Transverse colon (tissue), 4 donors: ENCODE measurements around the gene MYCBP2. TPM values are rescaled to one million over a fixed set of nuclear protein-coding genes. Genes with fewer than 3 reads are reported as not detected.

Source experiments
- DNase-seq: peaks from one replicate; pipeline ENCODE4 v3.0.0-alpha.2; 2019
- H3K27ac ChIP-seq, 4 donors: fragments of 200-600 bp; sonication (generic); 2 replicates each; pipeline ENCODE4 v1.5.1; 2016 to 2018; ENCODE audit warnings: inconsistent platforms in 4 of 4
- H3K27me3 ChIP-seq: fragments of 200-600 bp; sonication (generic); 2 replicates; pipeline ENCODE4 v1.5.1; 2017; ENCODE audit warnings: inconsistent platforms
- H3K36me3 ChIP-seq, 4 donors: fragments of 200-600 bp; sonication (generic); 2 replicates each; pipeline ENCODE4 v1.5.1; 2017 to 2019; ENCODE audit warnings: inconsistent platforms in 4 of 4
- H3K4me1 ChIP-seq, 4 donors: fragments of 200-600 bp; sonication (generic); 2 replicates each; pipeline ENCODE4 v1.5.1; 2017 to 2020; ENCODE audit warnings: inconsistent platforms in 4 of 4
- H3K4me3 ChIP-seq, 4 donors: fragments of 200-600 bp; sonication (generic); 1 replicate in 1 of 4; 2 replicates in 3 of 4; pipeline versions ENCODE4 v1.5.1 to v1.6.1; 2017 to 2019; ENCODE audit warnings: inconsistent platforms in 4 of 4
- H3K9me3 ChIP-seq, 2 donors: fragments of 200-600 bp; sonication (generic); 2 replicates each; pipeline ENCODE4 v1.5.1; 2017 to 2019; ENCODE audit warnings: inconsistent platforms in 2 of 2
- EP300 ChIP-seq: sonication (generic); formaldehyde crosslinking; IDR thresholded peaks from one replicate; pipeline ENCODE4 v1.6.1; 2017; ENCODE audit warnings: antibody characterized with exemption, low read depth
- POLR2A ChIP-seq: fragments of 450-650 bp; IDR thresholded peaks from one replicate; pipeline ENCODE4 v1.6.1; 2016; ENCODE audit warnings: antibody characterized with exemption, mild to moderate bottlenecking, moderate library complexity
- POLR2AphosphoS5 ChIP-seq, 3 donors: sonication (generic); formaldehyde crosslinking; IDR thresholded peaks; one replicate each; pipeline ENCODE4 v1.6.1; 2016; ENCODE audit warnings: antibody characterized with exemption in 3 of 3
- WGBS, 2 donors: methylation state at CpG; one replicate each; pipeline ENCODE4 v1.1.5; 2018; ENCODE audit warnings: low coverage in 1 of 2; 5-methylcytosine and 5-hydroxymethylcytosine counted together
- in situ Hi-C, 4 donors: fragments of 200-750 bp; cut with MboI; loops; one replicate each; pipeline versions ENCODE4 v1.15.0 to v1.15.1; 2017; ENCODE audit warnings: low sequenced_read_pairs in 3 of 4, low pct_ligation_motif_present in 1 of 4, low pct_unique_long_range_greater_than_20kb in 1 of 4
- intact Hi-C: fragments of 100-400 bp; cut with DNase I; formaldehyde crosslinking; loops from one replicate; pipeline ENCODE4 v1.15.1; 2023; ENCODE audit warnings: low total_unique reads
- total RNA-seq, 4 donors: library from RNA; depleted of rRNA; stranded (reverse); fragments of >200 nt; gene quantifications; one replicate each; pipeline ENCODE4 v1.1.0, GENCODE V29; 2016
- TF ChIP-seq, protein P1 (sequence below), 5 experiments: fragments of 200-600 bp in 3 of 5; fragments of 450-650 bp in 2 of 5; sonication (generic) in 3 of 5; IDR thresholded peaks; 1 replicate in 2 of 5; 2 replicates in 3 of 5; pipeline ENCODE4 v1.5.1; 2016 to 2017; ENCODE audit warnings: antibody characterized with exemption in 5 of 5, inconsistent platforms in 3 of 5, mild to moderate bottlenecking in 2 of 5, moderate library complexity in 1 of 5

Gene MYCBP2
- total RNA-seq, 4 donors from 2014 or later, result 41.0 to 95.0 (median 48.3) TPM

DNA sequence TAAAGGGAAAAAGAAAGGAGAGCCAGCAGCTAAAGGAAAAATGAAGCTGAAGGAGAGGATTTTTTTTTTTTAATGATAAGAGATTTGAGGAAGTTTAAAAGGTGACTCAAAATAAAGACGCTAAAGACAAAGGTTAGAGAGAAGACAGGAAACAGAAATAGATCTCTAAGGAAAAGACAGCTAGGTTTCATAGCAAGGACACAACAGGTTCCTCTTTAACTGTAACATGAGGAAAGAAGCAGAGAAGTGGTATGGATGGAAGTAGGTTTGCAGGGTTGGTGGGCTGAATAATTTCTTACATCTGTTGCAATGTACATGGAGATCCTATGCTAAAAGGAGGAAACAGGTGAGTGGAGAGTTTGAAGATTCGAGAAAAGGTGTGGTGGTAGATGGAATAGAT lies 107.5 kb downstream of the MYCBP2 start:
- 79 to 82% methylated on average over 2 of the region's 2 CpGs for WGBS, 2 donors
- H3K27me3 ChIP-seq, result no peaks in the 10 kb centered on the region
- H3K36me3 ChIP-seq, result peaks cover 0 to 32% (median 11%) of the 10 kb centered on the region in 4 donors
- in situ Hi-C loops (no loop called here), intact Hi-C loops (no loop called here)
- H3K4me3 ChIP-seq, result no peak overlapping the region
- TF ChIP-seq POLR2A (no peak), POLR2AphosphoS5 (IDR thresholded peaks at IDR 0.05) (no peak), EP300 (no peak)
- TF ChIP-seq, protein P1, sequence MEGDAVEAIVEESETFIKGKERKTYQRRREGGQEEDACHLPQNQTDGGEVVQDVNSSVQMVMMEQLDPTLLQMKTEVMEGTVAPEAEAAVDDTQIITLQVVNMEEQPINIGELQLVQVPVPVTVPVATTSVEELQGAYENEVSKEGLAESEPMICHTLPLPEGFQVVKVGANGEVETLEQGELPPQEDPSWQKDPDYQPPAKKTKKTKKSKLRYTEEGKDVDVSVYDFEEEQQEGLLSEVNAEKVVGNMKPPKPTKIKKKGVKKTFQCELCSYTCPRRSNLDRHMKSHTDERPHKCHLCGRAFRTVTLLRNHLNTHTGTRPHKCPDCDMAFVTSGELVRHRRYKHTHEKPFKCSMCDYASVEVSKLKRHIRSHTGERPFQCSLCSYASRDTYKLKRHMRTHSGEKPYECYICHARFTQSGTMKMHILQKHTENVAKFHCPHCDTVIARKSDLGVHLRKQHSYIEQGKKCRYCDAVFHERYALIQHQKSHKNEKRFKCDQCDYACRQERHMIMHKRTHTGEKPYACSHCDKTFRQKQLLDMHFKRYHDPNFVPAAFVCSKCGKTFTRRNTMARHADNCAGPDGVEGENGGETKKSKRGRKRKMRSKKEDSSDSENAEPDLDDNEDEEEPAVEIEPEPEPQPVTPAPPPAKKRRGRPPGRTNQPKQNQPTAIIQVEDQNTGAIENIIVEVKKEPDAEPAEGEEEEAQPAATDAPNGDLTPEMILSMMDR (IDR thresholded peaks at IDR 0.05), result no peak
- DNase-seq, result no peak
- H3K4me1 ChIP-seq, result no peaks in the 10 kb centered on the region
- no peaks in the 10 kb centered on the region for H3K9me3 ChIP-seq
- H3K27ac ChIP-seq, result no peak overlapping the region

DNA sequence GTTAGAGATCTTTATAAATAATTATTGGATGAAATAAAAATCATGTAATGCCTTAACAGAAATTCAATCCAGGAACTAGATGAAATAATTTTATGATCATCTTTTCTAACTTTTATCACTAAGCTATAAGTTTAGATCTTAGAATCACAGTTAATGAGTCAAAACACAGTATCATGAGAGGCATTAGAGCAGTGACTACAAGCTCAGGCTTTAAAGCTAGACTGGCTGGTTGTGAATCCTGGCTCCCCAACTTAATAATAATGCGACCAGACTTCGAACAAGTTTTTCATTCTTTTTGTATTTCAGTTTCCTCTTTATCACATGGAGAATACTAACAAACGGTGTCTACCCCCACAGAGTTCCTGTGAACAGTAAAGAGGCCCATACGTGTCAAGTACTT lies 108.6 kb downstream of the MYCBP2 start:
- no peak for TF ChIP-seq EP300
- TF ChIP-seq, protein P1 (IDR thresholded peaks at IDR 0.05), result no peak
- no peak for TF ChIP-seq POLR2A
- TF ChIP-seq POLR2AphosphoS5 (IDR thresholded peaks at IDR 0.05), result no peak
- in situ Hi-C loops, result no loop called here
- no peak for DNase-seq
- H3K4me3 ChIP-seq, result no peak overlapping the region
- peaks cover 0 to 30% (median 11%) of the 10 kb centered on the region in 4 donors for H3K36me3 ChIP-seq
- H3K4me1 ChIP-seq, result no peaks in the 10 kb centered on the region
- intact Hi-C loops, result no loop called here
- 71 to 73% methylated on average over 4 of the region's 4 CpGs for WGBS, 2 donors
- H3K27me3 ChIP-seq, result no peaks in the 10 kb centered on the region
- H3K9me3 ChIP-seq, result no peaks in the 10 kb centered on the region
- no peak overlapping the region for H3K27ac ChIP-seq

DNA sequence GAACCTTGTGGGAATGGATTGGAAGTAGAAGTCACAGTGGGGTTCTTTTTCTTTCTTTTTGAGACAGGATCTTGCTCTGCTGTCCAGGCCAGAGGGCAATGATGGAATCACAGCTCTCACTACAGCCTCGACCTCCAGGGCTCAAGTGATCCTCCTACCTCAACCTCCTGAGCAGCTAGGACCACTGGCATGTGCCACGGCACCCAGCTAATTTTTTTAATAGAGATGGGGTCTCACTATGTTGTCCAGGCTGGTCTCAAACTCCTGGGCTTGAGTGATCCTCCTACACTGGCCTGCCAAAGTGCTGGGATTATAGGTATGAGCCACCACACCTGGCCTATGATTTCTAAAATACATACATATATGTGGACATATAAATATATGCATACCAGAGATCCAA lies 111.4 kb downstream of the MYCBP2 start:
- Histone ChIP-seq H3K27me3 (no peaks in the 10 kb centered on the region), H3K27ac (no peak overlapping the region), H3K9me3 (no peaks in the 10 kb centered on the region), H3K4me3 (no peak overlapping the region), H3K4me1 (no peaks in the 10 kb centered on the region), H3K36me3 (peaks cover 0 to 36% (median 11%) of the 10 kb centered on the region in 4 donors)
- in situ Hi-C loops, result no loop called here
- TF ChIP-seq, protein P1 (IDR thresholded peaks at IDR 0.05), result no peak
- TF ChIP-seq EP300, result no peak
- TF ChIP-seq POLR2A, result no peak
- no peak for TF ChIP-seq POLR2AphosphoS5 (IDR thresholded peaks at IDR 0.05)
- intact Hi-C loops, result no loop called here
- WGBS, 2 donors, result 83 to 93% methylated on average over 1 to 2 of the region's 2 CpGs
- DNase-seq, result no peak

GRCh38 chr13:77213644-77214043 lies 113.2 kb downstream of the MYCBP2 start:
- no peaks in the 10 kb centered on the region for H3K27me3 ChIP-seq
- H3K9me3 ChIP-seq, result no peaks in the 10 kb centered on the region
- H3K36me3 ChIP-seq, result peaks cover 0 to 36% (median 14%) of the 10 kb centered on the region in 4 donors
- intact Hi-C loops (no loop called here), in situ Hi-C loops (no loop called here)
- DNase-seq, result no peak
- 83 to 86% methylated on average over 4 to 5 of the region's 5 CpGs for WGBS, 2 donors
- H3K4me3 ChIP-seq, result no peak overlapping the region
- no peaks in the 10 kb centered on the region for H3K4me1 ChIP-seq
- TF ChIP-seq EP300 (no peak), POLR2AphosphoS5 (IDR thresholded peaks at IDR 0.05) (no peak), POLR2A (no peak)
- TF ChIP-seq, protein P1 (IDR thresholded peaks at IDR 0.05), result no peak
- no peak overlapping the region for H3K27ac ChIP-seq
